ENCODE results near the gene CNRIP1. TPM values are rescaled to one million over a fixed set of nuclear protein-coding genes. Genes with fewer than 3 reads are reported as not detected.
A peak's percentile ranks its signal among the peaks of the same experiment; 100 is the strongest.

CNRIP1 gene, protein sequence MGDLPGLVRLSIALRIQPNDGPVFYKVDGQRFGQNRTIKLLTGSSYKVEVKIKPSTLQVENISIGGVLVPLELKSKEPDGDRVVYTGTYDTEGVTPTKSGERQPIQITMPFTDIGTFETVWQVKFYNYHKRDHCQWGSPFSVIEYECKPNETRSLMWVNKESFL
- not detected for total RNA-seq

DNA sequence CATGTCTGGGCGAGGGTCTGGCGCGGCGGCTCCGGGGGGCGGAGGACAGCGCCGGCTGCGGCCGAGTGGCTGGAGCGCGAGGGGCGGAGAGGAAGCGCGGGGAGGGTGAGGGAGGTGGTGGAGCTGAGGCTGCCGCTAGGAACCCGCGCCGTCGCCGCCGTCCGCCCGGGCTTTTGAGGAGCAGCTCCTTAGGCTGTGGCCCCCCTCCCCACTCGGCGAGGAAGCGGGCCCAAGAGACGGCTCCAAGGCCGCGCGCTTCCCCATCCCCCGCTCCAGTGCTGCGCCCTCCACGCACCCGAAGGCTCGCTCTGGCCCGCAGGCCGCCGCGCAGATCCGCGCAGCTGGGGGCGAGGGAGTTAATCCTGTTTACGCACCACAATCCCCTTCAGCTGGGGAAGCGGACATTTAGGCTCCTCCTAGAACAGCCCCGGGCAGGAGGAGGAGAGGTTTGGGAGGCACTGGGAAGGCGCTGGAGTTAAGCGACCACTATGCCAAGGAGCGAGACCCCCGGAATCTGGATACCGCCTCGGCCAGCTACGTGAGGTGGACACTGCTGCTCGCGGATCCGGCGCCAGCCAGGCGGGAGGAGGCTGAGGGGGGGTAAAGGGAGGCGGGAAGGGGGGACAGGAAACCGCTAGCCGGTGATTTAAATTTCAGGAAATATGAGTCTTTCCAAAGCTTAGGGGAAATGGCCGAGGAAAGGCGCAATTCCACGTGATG is at the start of gene CNRIP1:
Gene CNRIP1, minus strand, starts transcription at position 552 of the 720 bp plus-strand sequence. Its CDS starts 549 bp downstream, at position 3.
- Mint-ChIP-seq H3K4me1 (peaks cover 7% of the 10 kb centered on the region), H3K36me3 (ENCODE audit: low read depth) (no peaks in the 10 kb centered on the region), H3K27me3 (peaks cover 64% of the 10 kb centered on the region), H3K9me3 (no peaks in the 10 kb centered on the region), H3K27ac (no peak within 1 kb of the TSS), H3K4me3 (peak within 1 kb of the TSS; percentile 44)
- CTCF ChIA-PET = interaction anchor here (0.6 kb wide), 1 partner anchor 168 kb away, joined by 4 read pairs; no protein-coding TSS in a partner anchor
- DNase-seq = no peak
- POLR2A ChIA-PET = interaction anchor here (0.5 kb wide), 1 partner anchor 116 kb away, joined by 3 read pairs; no protein-coding TSS in a partner anchor

DNA sequence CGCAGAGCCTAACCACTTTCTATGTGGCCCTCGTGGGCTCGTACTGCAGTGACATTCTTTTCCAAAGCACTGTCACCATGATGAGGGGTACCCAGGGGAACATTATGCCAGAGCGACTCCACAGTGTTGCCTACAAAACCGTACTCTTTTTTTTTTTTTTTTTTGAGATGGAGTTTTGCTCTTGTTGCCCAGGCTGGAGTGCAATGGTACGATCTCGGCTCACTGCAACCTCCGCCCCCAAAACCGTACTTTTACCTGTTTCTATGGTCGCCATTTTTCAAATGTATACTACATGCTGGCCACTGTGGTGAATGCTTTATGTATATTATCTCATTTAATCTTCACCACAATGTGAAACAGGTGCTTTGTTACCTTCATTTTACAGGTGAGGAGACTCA is 49.6 kb upstream of the CNRIP1 start:
- Mint-ChIP-seq H3K27me3 (peaks cover 8% of the 10 kb centered on the region), H3K36me3 (ENCODE audit: low read depth) (peaks cover 12% of the 10 kb centered on the region), H3K4me3 (no peak overlapping the region), H3K4me1 (peaks cover 22% of the 10 kb centered on the region), H3K27ac (no peak overlapping the region), H3K9me3 (peaks cover 7% of the 10 kb centered on the region)
- no peak for DNase-seq
- ChIA-PET POLR2A (no interaction called here), CTCF (interaction anchor here (1.1 kb wide), 1 partner anchor 9 kb away, joined by 3 read pairs; no protein-coding TSS in a partner anchor)

DNA sequence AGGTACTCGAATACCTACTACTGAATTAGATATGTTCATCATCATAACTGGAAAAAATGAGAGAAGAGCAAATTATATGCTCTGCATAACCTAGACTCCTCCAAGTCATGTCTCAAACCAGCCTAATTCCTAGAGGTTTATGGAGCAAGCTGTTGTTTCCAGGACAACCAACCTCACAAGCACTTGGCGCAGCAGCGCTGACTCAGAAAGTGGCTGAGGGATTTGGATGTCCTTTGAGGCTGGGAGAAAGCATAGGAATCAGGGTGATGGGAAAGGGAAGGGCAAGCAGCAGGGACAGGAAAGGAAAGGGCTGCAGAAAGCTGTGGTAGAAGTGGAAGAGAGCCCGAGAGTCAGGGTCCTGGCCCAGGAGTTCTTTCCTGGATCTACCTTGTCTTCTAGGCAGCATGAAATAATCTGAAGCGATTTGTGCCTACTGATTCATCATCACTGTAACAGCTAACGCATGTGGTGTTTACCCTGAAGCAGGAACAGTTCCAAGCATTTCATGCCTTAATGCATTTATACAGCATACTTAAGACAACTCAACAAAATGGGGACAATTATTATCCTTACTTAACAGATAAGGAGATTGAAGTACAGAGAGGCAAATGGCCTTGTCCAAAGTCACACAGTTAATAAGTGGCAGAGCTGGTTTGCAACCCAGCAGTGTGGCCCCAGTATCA is 49.0 kb upstream of the CNRIP1 start:
- H3K9me3 Mint-ChIP-seq = peaks cover 7% of the 10 kb centered on the region
- ChIA-PET POLR2A (no interaction called here), CTCF (interaction anchor here (1.1 kb wide), 1 partner anchor 8 kb away, joined by 3 read pairs; no protein-coding TSS in a partner anchor)
- no peak overlapping the region for H3K4me3 Mint-ChIP-seq
- H3K27ac Mint-ChIP-seq = no peak overlapping the region
- peaks cover 12% of the 10 kb centered on the region for H3K36me3 Mint-ChIP-seq (ENCODE audit: low read depth)
- DNase-seq = no peak
- peaks cover 8% of the 10 kb centered on the region for H3K27me3 Mint-ChIP-seq
- H3K4me1 Mint-ChIP-seq = peaks cover 22% of the 10 kb centered on the region

DNA sequence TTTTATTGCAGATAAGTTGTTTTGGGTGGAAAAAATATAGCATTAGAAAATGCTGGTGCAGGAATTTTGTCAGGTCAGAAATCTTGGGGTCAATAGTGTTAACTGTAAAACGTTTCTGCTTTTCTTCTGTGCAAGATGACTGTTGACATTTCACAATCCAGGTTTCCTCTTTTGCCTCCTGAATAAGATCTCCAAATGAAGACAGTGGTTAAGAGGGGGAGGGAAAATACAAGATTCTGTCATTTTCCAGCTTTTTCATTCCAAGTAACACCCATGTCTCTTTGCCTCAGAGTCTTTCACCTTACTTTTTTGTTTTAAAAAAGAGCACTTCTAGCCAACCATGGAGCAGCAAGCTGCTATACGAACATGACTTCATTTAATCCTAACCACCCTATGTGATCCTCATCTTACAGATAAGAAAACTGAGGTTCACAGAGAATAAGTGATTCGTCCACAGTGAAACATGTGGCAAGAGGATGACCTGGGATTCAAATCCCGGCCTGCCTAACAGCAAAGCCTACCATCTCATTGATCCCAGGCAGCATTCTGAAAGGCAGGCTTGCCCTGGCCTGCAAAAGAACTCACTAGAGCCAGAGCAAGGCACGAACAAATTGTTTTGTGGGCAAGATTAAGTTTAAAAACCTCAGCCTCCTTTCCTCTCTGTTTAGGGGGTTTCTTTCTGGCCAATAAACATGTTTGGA is 48.4 kb upstream of the CNRIP1 start:
- peaks cover 7% of the 10 kb centered on the region for H3K9me3 Mint-ChIP-seq

DNA sequence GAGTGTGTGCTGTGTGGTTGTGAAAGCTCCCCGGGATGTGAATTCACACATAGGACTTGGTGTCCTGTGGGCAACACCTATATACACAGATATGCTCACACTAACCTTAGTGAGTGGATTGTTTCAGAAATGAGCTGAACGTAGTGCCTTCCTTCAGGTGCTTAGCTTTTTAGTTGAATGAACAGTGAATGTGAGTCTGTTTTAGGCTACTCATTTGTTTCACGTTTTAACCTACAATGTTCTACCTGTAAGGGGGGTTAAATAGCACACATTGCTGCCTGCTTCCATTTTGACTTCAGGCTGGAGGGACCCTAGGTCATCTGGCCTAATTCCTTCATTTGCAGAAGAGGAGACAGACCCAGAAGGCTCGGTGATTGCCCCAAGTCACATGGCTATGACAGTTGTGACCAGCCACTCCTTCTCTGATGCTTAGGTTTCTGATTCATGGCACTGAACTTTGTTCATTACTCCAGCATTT is 46.4 kb upstream of the CNRIP1 start:
- Mint-ChIP-seq H3K4me1 (peaks cover 25% of the 10 kb centered on the region), H3K27me3 (peaks cover 8% of the 10 kb centered on the region), H3K4me3 (peak overlapping the region; percentile 66), H3K9me3 (peaks cover 7% of the 10 kb centered on the region), H3K27ac (peak overlapping the region; percentile 17), H3K36me3 (ENCODE audit: low read depth) (peaks cover 12% of the 10 kb centered on the region)
- CTCF ChIA-PET = interaction anchor here (0.5 to 2.4 kb wide), 2 partner anchors 76 to 108 kb away, joined by 3 to 11 read pairs; no protein-coding TSS in a partner anchor
- no peak for DNase-seq
- POLR2A ChIA-PET = no interaction called here

More for the DNA sequence above, 48.4 kb upstream of the CNRIP1 start:
- Mint-ChIP-seq H3K36me3 (ENCODE audit: low read depth) (peaks cover 12% of the 10 kb centered on the region), H3K4me3 (no peak overlapping the region), H3K4me1 (peaks cover 24% of the 10 kb centered on the region), H3K27ac (no peak overlapping the region), H3K27me3 (peaks cover 8% of the 10 kb centered on the region)
- POLR2A ChIA-PET = interaction anchor here (1.2 kb wide), 1 partner anchor 12 kb away, joined by 4 read pairs; no protein-coding TSS in a partner anchor
- CTCF ChIA-PET = interaction anchor here (1.1 kb wide), 1 partner anchor 8 kb away, joined by 3 read pairs; no protein-coding TSS in a partner anchor
- DNase-seq = no peak

DNA sequence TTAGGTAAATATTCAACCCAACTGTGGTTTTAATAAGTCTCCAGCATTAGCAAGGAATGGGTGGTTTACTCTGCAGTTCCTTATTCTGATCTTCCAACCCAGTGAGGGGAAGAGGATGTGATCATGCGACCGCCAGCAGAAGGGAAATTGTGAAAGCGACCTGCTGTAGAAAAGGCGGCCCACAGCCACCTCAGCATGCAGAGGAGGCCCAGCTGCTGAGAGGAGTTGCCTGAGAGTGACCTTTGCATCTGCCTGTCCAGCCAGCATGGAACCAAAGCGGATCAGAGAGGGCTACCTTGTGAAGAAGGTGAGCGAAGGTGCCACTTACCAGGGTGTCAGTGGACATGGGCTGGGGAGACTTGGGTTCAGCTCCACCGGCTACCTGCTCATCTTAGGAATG is 45.3 kb upstream of the CNRIP1 start, which contains the start of gene PLEK:
Gene PLEK, plus strand, starts transcription at position 196 of the 400 bp plus-strand sequence. Its CDS starts 70 bp downstream, at position 266.
- ChIA-PET CTCF (interaction anchor here (2.4 kb wide), 1 partner anchor 77 kb away, joined by 11 read pairs; no protein-coding TSS in a partner anchor), POLR2A (interaction anchor here (1.0 kb wide), 1 partner anchor 18 kb away, joined by 3 read pairs; no protein-coding TSS in a partner anchor)
- Mint-ChIP-seq H3K4me3 (peak within 1 kb of the TSS; percentile 66), H3K9me3 (peaks cover 7% of the 10 kb centered on the region), H3K27me3 (peaks cover 6% of the 10 kb centered on the region), H3K36me3 (ENCODE audit: low read depth) (peaks cover 11% of the 10 kb centered on the region), H3K27ac (peak within 1 kb of the TSS; percentile 71), H3K4me1 (peaks cover 22% of the 10 kb centered on the region)
- peak; percentile 26 for DNase-seq

DNA sequence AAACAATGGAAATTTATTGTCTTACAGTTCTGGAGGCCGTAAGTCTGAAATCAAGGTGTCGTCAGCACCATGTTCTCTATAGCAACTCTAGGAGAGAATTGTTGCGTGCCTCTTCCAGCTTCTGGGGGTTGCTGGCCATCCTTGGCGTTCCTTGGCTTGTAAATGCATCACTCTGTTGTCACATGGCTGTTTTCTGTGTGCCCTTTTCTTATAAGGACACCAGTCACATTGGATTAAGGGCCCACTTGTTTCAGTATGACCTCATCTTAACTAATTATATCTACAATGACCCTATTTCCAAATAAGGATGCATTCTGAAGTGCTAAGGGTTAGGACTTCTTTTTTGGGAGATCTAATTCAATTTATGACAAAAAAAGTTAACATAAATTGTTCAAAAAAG is 44.0 kb upstream of the CNRIP1 start:
- peaks cover 4% of the 10 kb centered on the region for H3K36me3 Mint-ChIP-seq (ENCODE audit: low read depth)
- H3K4me1 Mint-ChIP-seq = peaks cover 20% of the 10 kb centered on the region
- H3K9me3 Mint-ChIP-seq = peaks cover 4% of the 10 kb centered on the region
- H3K4me3 Mint-ChIP-seq = no peak overlapping the region
- POLR2A ChIA-PET = no interaction called here
- no peak overlapping the region for H3K27ac Mint-ChIP-seq
- peaks cover 4% of the 10 kb centered on the region for H3K27me3 Mint-ChIP-seq
- DNase-seq = no peak
- CTCF ChIA-PET = no interaction called here

DNA sequence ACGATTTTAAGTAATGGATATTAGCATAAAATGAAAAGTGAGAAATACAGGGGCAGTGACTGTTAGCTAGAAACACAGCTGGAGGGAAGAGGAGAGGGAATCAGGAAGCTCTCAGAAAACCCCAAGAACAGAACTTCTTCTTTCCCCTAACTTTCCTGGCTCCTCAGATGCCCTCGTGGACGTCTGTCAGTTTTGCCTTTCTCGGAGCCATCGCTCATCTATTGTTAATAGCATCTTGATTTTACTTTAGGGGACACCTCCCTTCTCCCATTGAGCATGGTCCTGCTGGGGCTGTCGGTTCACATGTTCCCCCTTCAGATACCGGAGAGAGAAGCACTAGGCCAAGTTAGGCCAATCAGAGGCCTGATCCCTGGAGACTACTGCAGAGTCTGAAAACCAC is 43.0 kb upstream of the CNRIP1 start:
- DNase-seq = no peak
- Mint-ChIP-seq H3K4me1 (peaks cover 20% of the 10 kb centered on the region), H3K36me3 (ENCODE audit: low read depth) (no peaks in the 10 kb centered on the region), H3K27me3 (peaks cover 1% of the 10 kb centered on the region), H3K9me3 (no peaks in the 10 kb centered on the region), H3K4me3 (no peak overlapping the region), H3K27ac (no peak overlapping the region)
- POLR2A ChIA-PET = no interaction called here
- CTCF ChIA-PET = interaction anchor here (4.1 kb wide), 1 partner anchor 79 kb away, joined by 61 read pairs; no protein-coding TSS in a partner anchor

DNA sequence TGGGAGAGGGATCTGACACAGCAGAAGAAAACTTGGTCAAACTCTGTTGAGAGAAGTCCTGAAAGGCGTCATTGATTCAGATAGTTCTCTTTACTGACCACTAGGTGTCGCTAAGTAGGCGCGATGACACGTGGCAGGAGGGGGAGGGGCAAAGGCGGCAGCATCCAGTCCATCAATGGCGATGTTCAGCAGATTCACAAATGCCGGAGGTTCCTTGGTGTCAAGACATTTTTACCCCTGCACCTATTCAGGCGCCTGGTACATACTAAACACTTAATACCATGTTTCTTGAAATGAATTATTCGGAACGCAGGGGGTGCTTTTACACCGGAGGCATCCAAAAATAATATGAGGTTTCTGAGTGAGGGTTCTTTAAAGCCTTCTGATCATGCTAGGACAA is 42.3 kb upstream of the CNRIP1 start:
- ChIA-PET POLR2A (interaction anchor here (1.2 kb wide), 1 partner anchor 79 kb away, joined by 3 read pairs; no protein-coding TSS in a partner anchor), CTCF (interaction anchor here (2.0 to 4.1 kb wide), 2 partner anchors 9 to 80 kb away, joined by 6 to 61 read pairs; no protein-coding TSS in a partner anchor)
- Mint-ChIP-seq H3K27ac (no peak overlapping the region), H3K4me3 (no peak overlapping the region), H3K36me3 (ENCODE audit: low read depth) (no peaks in the 10 kb centered on the region), H3K27me3 (no peaks in the 10 kb centered on the region), H3K9me3 (no peaks in the 10 kb centered on the region), H3K4me1 (peaks cover 20% of the 10 kb centered on the region)
- DNase-seq = peak; percentile 83

DNA sequence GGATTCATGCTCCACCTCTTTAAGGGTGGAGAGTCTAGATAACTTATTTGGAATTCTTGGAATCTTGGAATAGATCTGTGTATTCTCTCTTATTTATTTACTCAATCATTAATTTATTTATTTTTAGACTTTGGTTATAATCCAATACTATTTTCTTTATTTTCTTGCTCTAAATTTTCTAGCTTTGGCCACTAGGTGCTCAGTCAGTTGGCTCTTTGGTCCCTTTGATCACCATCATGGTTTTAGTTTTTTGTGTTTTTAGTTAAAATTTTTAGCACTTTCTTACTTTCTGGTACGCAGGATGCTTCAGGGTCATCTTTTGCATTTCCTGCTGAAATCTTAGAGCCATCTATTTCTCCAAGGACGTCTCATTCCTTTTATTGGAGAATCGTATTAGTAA is 40.1 kb upstream of the CNRIP1 start:
- H3K4me1 Mint-ChIP-seq = peaks cover 15% of the 10 kb centered on the region
- ChIA-PET POLR2A (interaction anchor here (0.7 kb wide), 1 partner anchor 20 kb away, joined by 3 read pairs; no protein-coding TSS in a partner anchor), CTCF (interaction anchor here (1.1 to 4.1 kb wide), 7 partner anchors 12 to 235 kb away, joined by 3 to 61 read pairs (median 5); no protein-coding TSS in a partner anchor)
- H3K9me3 Mint-ChIP-seq = no peaks in the 10 kb centered on the region
- no peak overlapping the region for H3K4me3 Mint-ChIP-seq
- no peaks in the 10 kb centered on the region for H3K36me3 Mint-ChIP-seq (ENCODE audit: low read depth)
- no peaks in the 10 kb centered on the region for H3K27me3 Mint-ChIP-seq
- no peak for DNase-seq
- no peak overlapping the region for H3K27ac Mint-ChIP-seq

DNA sequence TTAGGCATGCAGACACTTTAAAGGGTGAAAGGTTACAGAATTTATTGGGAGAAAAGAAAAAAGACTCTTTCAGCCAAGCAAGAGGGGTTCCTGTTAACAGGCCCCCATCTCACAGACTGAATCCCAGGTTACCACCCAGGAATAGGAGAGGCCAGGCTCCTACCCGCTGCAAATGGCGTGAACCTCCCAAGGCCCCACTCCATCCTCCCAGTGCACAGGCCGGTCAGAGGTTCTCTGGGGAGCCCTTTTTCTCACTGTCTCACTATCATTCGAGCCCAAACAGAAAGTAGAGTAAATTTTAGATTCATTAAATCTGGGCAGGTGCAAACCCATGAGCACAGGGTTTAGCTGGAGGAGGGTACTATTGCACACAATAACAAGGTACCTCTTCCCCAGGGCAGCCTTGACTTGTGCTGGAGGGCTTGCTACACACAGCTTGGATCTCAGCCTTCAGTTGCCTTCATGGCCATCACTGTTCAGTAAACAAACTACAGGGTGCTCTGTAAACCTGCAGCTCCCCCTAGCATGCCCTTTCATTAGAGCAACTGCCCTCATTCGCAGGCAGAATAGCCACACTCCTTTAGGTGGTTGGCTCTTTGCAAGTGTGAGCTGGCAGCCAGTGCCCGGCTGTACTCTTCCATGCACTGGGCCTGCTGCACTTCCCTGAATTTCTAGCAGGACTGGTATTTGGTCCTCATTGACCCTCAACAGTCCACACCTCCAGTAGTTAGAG is 38.0 kb upstream of the CNRIP1 start:
- Mint-ChIP-seq H3K4me1 (peaks cover 9% of the 10 kb centered on the region), H3K4me3 (no peak overlapping the region), H3K9me3 (no peaks in the 10 kb centered on the region), H3K36me3 (ENCODE audit: low read depth) (no peaks in the 10 kb centered on the region), H3K27ac (no peak overlapping the region), H3K27me3 (no peaks in the 10 kb centered on the region)
- no peak for DNase-seq
- CTCF ChIA-PET = interaction anchor here (1.1 to 1.7 kb wide), 5 partner anchors 73 to 235 kb away, joined by 3 to 9 read pairs (median 5); no protein-coding TSS in a partner anchor
- POLR2A ChIA-PET = no interaction called here
